GM12875 (cell line): ENCODE data around the gene GTF2H3.
A peak's percentile ranks its signal among the peaks of the same experiment; 100 is the strongest.
"Not testable (repeated sequence)": the region's sequence is repeated elsewhere in the genome, so short reads cannot be mapped to it uniquely, and the experiment has no call there.

Experiments used
- H3K4me3 ChIP-seq: one replicate; pipeline ENCODE4 v1.5.1; 2011; ENCODE audit warnings: low read depth, low read length, control low read depth
- TF ChIP-seq, protein P1 (sequence below): IDR thresholded peaks from 2 replicates; pipeline ENCODE4 v1.5.1; 2011; ENCODE audit warnings: low read depth, mild to moderate bottlenecking, control low read depth, inconsistent platforms, low read length, moderate library complexity, borderline replicate concordance; ENCODE audit not compliant: insufficient read depth

GTF2H3 gene

DNA sequence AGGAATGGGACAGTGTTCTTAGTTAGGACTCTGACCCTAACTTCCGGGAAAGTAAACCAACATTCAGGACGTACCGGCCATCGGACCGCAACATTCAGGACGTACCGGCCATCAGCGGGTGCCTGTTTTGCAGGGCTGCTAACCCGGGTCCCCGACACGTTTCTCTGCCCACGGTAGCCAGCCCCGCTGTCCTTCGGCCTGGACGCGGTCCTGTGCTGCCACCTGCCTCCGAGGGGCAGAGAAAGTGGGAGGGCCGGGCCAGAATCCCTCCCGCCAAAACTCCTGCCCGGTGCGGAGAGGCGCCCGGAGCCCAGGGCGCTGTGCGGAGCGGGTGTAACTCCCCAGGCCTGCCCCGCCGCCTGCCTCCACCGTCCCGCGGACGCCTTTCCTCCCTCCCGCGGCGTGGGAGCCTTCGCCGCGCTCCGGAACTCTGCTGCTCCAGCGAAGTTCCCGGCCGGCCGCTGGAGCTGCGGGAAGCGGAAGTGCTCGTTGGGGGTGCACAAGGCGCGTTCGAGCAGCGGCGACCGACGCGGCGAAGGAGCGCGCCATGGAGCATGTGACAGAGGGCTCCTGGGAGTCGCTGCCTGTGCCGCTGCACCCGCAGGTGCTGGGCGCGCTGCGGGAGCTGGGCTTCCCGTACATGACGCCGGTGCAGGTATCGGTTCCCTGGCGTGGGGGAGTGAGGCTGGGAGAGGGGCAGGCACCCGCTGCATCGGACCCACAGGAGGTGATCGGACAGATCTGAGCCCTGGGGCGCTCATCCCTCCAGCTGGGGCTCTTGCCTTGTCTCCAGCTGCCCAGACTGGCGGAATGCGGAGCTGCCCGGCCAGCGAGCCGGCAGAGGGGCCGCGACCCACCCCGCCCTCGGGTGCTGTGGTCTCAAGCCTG lies 31.8 kb upstream of the GTF2H3 start, which contains the start of gene DDX55:
TSS of gene DDX55 (plus strand) at position 498 of the 888 bp plus-strand sequence. CDS start at position 548, 50 bp downstream.
- TF ChIP-seq, protein P1, sequence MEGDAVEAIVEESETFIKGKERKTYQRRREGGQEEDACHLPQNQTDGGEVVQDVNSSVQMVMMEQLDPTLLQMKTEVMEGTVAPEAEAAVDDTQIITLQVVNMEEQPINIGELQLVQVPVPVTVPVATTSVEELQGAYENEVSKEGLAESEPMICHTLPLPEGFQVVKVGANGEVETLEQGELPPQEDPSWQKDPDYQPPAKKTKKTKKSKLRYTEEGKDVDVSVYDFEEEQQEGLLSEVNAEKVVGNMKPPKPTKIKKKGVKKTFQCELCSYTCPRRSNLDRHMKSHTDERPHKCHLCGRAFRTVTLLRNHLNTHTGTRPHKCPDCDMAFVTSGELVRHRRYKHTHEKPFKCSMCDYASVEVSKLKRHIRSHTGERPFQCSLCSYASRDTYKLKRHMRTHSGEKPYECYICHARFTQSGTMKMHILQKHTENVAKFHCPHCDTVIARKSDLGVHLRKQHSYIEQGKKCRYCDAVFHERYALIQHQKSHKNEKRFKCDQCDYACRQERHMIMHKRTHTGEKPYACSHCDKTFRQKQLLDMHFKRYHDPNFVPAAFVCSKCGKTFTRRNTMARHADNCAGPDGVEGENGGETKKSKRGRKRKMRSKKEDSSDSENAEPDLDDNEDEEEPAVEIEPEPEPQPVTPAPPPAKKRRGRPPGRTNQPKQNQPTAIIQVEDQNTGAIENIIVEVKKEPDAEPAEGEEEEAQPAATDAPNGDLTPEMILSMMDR, result no peak; the same call in 1 of the 2 replicates

GRCh38 chr12:123602651-123603195 lies 30.9 kb upstream of the GTF2H3 start:
- TF ChIP-seq, protein P1, result no peak
- peak overlapping the region; percentile 72 for H3K4me3 ChIP-seq

More for the DNA sequence above, 31.8 kb upstream of the GTF2H3 start, which contains the start of gene DDX55:
- peak within 1 kb of the TSS; percentile 72 for H3K4me3 ChIP-seq

GRCh38 chr12:123603495-123603894 lies 30.1 kb upstream of the GTF2H3 start:
- not testable (repeated sequence) for H3K4me3 ChIP-seq

GRCh38 chr12:123607756-123608155 lies 25.9 kb upstream of the GTF2H3 start:
- H3K4me3 ChIP-seq, result no peak overlapping the region
- TF ChIP-seq, protein P1, result no peak

DNA sequence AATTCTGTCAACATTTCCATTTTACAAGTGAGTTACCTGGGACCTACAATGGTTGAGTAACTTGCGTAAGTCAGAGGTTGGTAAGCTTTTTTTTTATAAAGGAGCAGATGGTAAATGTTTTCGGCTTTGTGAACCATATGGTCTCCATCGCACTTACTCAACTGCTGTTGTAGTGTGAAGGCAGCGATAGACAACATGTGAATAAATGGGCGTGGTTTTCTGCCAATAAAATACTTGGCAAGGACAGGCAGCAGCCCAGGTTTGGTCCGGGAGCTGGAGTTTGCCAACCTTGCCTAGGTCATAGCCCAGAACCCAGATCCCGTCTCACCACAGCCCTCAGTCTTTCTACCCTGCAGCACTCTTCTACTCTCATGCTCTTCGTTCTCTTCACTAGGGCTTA lies 25.4 kb upstream of the GTF2H3 start:
- H3K4me3 ChIP-seq, result no peak overlapping the region
- TF ChIP-seq, protein P1, result no peak

DNA sequence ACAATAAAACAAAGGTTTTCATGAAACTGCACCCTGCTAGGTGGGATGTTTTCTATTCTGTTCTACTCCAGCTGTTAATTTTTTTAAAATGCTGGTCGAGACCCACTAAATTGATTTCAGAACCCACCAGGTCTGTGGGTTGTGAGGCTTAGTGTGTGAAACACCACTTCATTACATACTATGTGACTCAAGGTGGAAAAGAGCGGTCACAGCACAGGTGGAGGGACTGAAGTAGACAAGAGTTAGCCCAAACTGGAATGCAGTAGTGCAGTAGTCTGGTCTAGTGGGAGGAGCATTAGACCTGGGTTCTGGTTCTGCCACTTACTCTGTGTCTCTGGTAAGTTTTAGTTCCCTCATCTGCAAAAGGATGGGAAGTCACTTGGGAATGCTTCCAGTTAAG lies 19.5 kb upstream of the GTF2H3 start:
- no peak overlapping the region for H3K4me3 ChIP-seq
- TF ChIP-seq, protein P1, result no peak

GRCh38 chr12:123614531-123614930 lies 19.1 kb upstream of the GTF2H3 start:
- TF ChIP-seq, protein P1, result no peak
- H3K4me3 ChIP-seq, result no peak overlapping the region
